Bone marrow (tissue), 2 donors: ENCODE measurements around the gene INSYN2B.

Source experiments
- DNase-seq, 2 donors: peaks; one replicate each; lab custom pipeline; 2025; lab: John Stamatoyannopoulos, UW

INSYN2B gene

DNA sequence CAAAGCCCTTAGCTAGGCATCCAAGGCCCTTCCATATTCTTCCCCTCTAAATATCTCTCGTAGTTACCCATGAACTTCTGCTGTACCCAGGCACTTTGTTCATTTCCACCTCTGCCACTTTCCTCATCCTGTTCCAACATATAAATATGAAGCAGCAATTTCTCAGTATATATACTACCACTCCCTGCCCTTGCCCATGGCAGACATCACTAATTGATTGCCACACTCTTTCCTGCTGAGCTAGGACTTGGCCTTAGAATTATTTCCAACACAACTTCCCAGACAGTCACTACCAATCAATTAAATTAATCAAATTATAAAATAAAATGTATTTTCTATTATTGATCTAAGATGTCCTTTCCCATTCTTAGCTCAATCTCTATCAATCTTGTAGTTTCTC, 8.5 kb downstream of the INSYN2B start:
- DNase-seq = no peak

GRCh38 chr5:169970911-169971765, 9.2 kb downstream of the INSYN2B start:
- DNase-seq = no peak

- no peak for DNase-seq
Measured at GRCh38 chr5:169970339-169970738, 10.0 kb downstream of the INSYN2B start.

DNA sequence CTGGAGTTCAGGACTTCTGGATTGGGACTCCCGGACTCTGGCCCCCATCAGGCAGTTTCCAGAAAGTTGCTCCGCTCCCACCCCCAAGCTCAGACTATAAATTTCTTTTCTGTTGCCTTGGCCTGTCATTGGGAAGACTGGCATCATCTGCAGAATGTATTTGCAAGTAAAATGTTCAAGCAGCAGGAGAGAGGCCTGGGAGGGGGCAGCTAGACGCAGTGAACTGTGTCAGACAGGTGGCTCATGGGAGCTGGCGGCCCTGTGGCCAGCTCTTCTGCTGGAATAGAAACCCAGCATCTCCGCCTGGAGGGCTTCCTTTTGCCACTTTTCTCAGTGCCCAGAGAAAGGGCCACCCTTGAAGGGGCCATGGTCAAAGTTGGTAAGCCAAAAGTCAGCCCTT, 16.0 kb downstream of the INSYN2B start:
- DNase-seq = no peak

- no peak for DNase-seq
Measured at GRCh38 chr5:169960659-169961058, 19.6 kb downstream of the INSYN2B start.

- DNase-seq = no peak
Measured at GRCh38 chr5:169958278-169958677, 22.0 kb downstream of the INSYN2B start.

DNA sequence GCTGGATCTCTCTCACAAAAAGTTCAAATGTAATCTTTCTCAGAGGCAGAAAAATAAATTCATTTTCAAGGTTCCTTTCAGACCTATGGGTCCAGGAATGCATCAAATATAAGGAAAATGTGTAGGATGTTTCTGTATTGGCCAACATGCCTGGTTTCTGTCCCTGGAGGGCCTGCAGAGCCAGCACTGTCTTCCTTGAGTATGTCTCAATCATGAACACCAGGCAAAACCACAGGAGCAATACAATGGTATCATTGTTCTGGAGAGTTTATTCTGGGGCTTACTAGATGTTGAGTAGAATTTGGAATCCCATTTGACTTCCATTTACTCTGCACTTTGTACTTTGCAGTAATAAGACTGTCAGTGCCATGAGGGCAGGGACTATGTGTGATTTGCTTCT, 23.5 kb downstream of the INSYN2B start:
- no peak for DNase-seq

GRCh38 chr5:169956126-169956525, 24.2 kb downstream of the INSYN2B start:
- no peak for DNase-seq

DNA sequence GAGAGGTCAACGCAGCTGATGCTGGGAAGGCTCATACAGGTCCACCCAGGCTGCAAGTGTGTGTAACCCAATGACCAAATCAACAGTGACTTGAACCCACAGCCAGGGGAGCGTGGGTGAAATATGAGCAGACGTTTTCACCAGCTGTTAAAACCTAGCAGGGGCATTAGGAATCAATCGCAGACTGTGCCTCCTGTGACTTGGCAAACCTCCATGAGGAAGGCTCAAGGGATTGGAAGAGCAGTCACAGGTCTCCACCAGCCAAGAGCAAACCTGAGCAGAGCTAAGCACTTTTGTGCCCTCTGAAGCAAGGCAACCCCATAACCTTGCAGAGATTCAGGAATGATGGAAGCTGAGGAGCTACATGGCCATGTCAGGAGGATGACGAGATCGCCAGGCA, 25.5 kb downstream of the INSYN2B start:
- DNase-seq = no peak

DNA sequence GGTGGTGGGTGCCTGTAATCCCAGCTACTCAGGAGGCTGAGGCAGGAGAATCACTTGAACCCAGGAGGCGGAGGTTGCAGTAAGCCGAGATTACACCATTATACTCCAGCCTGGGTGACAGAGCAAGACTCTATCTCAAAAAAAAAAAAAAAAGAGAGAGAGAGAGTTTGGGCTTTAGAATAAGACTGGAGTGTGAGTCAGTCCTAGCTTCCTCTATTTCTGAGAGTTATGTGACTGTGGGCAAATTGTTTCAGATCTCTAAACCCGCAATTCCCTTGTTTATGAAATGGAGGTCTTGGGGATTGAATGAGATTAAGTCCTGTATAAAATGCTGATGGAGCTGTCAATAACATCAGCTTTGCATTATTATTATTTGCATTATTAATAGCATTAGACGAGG, 27.1 kb downstream of the INSYN2B start:
- peak in 1 of 2 donors; percentile 57 for DNase-seq

DNA sequence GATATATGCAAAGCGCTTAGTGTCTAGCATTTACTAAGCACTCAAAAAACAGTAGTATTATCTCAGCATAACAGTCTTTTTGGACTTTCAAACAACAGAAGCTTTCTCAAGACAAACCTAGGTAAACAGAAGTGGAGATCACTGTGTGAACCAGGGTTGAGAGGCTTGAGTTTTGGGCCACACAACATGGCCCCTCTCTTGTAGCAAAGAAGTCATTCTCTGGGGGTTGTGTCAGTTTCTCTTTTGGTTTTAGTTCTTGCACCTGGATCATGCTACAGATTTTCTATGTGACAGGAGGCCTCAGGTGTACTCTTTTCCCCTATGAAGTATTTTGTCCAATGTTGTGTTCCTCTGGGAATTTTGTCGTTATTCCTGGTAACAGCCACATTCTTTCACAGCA, 30.0 kb downstream of the INSYN2B start:
- DNase-seq = no peak

GRCh38 chr5:169946743-169947295, 33.5 kb downstream of the INSYN2B start:
- no peak for DNase-seq

- no peak for DNase-seq
Measured at GRCh38 chr5:169945831-169946261, 34.4 kb downstream of the INSYN2B start.

- no peak for DNase-seq
Measured at GRCh38 chr5:169944922-169945680, 35.2 kb downstream of the INSYN2B start.

- DNase-seq = no peak
Measured at GRCh38 chr5:169944115-169944514, 36.2 kb downstream of the INSYN2B start.

DNA sequence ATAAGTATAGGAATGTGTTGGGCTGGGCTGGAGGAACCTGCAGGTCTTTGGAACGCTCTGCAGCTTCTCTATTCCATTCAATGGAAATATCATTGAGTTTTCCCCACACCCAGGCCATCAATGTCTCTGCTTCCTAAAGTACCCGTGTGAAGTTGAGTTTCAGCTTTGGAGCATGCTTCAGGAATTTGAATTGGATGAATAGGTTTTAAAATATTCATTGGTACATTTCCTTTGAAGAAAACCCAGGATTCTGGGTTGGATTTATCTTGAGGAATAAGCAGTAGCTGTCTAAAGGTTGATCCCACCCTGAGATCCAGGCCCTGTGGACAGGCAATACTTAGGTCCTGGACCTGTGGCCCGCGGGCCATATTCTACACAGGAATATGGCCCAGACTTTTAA, 37.3 kb downstream of the INSYN2B start:
- DNase-seq = no peak

- no peak for DNase-seq
Measured at GRCh38 chr5:169942181-169942580, 38.1 kb downstream of the INSYN2B start.

- DNase-seq = no peak
Measured at GRCh38 chr5:169941542-169941941, 38.8 kb downstream of the INSYN2B start.

DNA sequence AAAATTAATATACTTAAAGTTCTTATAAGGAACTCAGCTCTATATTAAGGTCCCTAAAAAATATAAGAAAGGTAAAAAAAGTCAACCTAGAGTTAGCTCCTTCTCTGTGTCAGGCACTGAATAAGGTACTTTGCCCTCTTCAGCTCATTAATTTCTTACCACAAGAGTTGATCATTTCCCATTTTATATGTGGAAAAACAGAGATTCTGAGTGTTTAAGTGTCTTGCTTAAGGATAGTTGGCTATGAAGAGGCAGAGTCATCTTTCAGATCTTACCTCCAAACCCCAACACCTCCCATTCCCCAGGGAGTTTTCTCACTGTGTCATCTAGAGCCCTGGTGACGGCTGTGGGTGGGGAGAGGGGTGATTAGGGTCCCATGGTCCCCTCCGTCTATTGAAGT, 40.6 kb downstream of the INSYN2B start:
- DNase-seq = no peak

- DNase-seq = no peak
Measured at GRCh38 chr5:169938439-169938838, 41.9 kb downstream of the INSYN2B start.

- DNase-seq = no peak
Measured at GRCh38 chr5:169935762-169936161, 44.5 kb downstream of the INSYN2B start.

DNA sequence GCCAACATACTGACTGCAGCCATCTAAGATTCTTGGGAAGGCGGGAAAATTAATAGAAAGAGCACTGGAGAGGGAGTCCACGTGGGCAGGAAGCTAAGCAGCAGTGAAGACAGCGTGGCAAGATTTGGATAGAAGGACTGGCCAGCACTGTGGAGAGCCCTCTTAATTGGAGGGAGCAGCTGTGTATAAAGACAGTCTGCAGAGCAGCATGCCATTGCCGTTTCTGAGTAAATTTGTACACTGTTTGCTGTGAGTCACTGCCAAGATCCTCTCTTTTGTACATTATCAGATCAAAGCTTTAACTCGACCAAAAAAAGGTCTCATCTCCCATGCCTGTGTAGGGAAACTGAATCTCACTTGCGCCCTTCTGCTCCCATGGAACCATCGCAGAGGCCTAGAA, 45.3 kb downstream of the INSYN2B start:
- no peak for DNase-seq

DNA sequence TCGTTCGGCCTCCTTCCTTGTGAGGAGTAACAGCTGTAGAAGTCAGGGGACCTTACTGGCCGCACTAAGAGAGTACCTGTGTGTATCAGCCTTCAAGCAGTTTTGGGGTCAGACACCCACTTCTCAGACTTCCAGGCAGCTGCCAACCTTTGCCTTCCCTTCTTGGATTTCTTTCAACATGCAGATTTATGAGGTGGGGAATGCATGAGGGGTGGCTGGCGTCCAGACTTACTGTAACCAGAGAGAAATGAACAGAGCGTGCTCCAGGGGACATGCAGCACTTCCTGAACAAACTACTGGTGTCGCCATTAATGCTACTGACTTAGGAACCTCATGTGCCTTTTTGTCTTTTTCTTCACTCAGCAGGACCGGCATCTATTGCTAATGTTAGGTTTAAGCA, 46.7 kb downstream of the INSYN2B start:
- no peak for DNase-seq
